Measurements from ENCODE around the gene BCR.

- no peak for TF ChIP-seq CTCF (IDR thresholded peaks at IDR 0.05)
- no peak for TF ChIP-seq POLR2A (IDR thresholded peaks at IDR 0.05)
Measured at GRCh38 chr22:23211622-23212021, 31.3 kb downstream of the BCR start.

All from upper lobe of left lung (tissue), 4 donors.